ENCODE data around the gene KRT3. TPM values are rescaled to one million over a fixed set of nuclear protein-coding genes. Genes with fewer than 3 reads are reported as not detected.

The KRT3 gene
- total RNA-seq, 1 experiment from 2014 or later = not detected

GRCh38 chr12:52807544-52808470, 11.9 kb upstream of the KRT3 start:
- no peak for TF ChIP-seq SIN3A (IDR thresholded peaks at IDR 0.05; ENCODE audit: borderline replicate concordance, insufficient read depth, low read depth, low read length)
- TF ChIP-seq REST (IDR thresholded peaks at IDR 0.05; ENCODE audit: insufficient read depth in 1 of 2, low read depth in 2 of 2, low read length in 1 of 2) = no peak
- TF ChIP-seq POLR2AphosphoS5 (IDR thresholded peaks at IDR 0.05; ENCODE audit: low read depth, low read length) = no peak
- TF ChIP-seq CTCF (IDR thresholded peaks at IDR 0.05) = no peak
- no peak for TF ChIP-seq TCF7L2 (IDR thresholded peaks at IDR 0.05; ENCODE audit: low read depth, low read length)
- Histone ChIP-seq H3K36me3 (ENCODE audit: control insufficient read depth, insufficient read depth, low read length) (no peaks in the 10 kb centered on the region), H3K4me1 (ENCODE audit: control insufficient read depth, insufficient read depth, low read length) (no peaks in the 10 kb centered on the region), H3K4me3 (ENCODE audit: low read depth in 2 of 2, low read length in 2 of 2) (no peak overlapping the region), H3K9me3 (ENCODE audit: control insufficient read depth, insufficient read depth, low read depth, low read length) (no peaks in the 10 kb centered on the region), H3K27me3 (ENCODE audit: control insufficient read depth, insufficient read depth, low read length) (peaks cover 6% of the 10 kb centered on the region; the same call in 1 of the 2 replicates), H3K27ac (ENCODE audit: low read length) (no peak overlapping the region)
- ATAC-seq (no peak), DNase-seq (ENCODE audit: low read depth, low spot score) (no peak)
- no TSS peak for BruUV-seq (replicated peaks)
- in situ Hi-C loops (cut with HindIII; ENCODE audit: low pct_unique_long_range_greater_than_20kb, low sequenced_read_pairs) (no loop called here), intact Hi-C loops (cut with micrococcal nuclease; ENCODE audit: unreplicated experiment) (no loop called here)
- CTCF ChIA-PET = no interaction called here
- POLR2A ChIA-PET = no interaction called here

- no peak overlapping the region for H3K4me3 ChIP-seq (ENCODE audit: low read depth in 2 of 2, low read length in 2 of 2)
- DNase-seq (ENCODE audit: low read depth, low spot score) (no peak), ATAC-seq (no peak)
- H3K27ac ChIP-seq (ENCODE audit: low read length) = no peak overlapping the region
- no TSS peak for BruUV-seq (replicated peaks)
- H3K9me3 ChIP-seq (ENCODE audit: control insufficient read depth, insufficient read depth, low read depth, low read length) = no peaks in the 10 kb centered on the region
- no peaks in the 10 kb centered on the region for H3K36me3 ChIP-seq (ENCODE audit: control insufficient read depth, insufficient read depth, low read length)
- ChIA-PET POLR2A (no interaction called here), CTCF (no interaction called here)
- H3K27me3 ChIP-seq (ENCODE audit: control insufficient read depth, insufficient read depth, low read length) = peaks cover 6% of the 10 kb centered on the region; the same call in 1 of the 2 replicates
- TF ChIP-seq SIN3A (IDR thresholded peaks at IDR 0.05; ENCODE audit: borderline replicate concordance, insufficient read depth, low read depth, low read length) = no peak
- no peak for TF ChIP-seq REST (IDR thresholded peaks at IDR 0.05; ENCODE audit: insufficient read depth in 1 of 2, low read depth in 2 of 2, low read length in 1 of 2)
- no peak for TF ChIP-seq CTCF (IDR thresholded peaks at IDR 0.05)
- no peak for TF ChIP-seq TCF7L2 (IDR thresholded peaks at IDR 0.05; ENCODE audit: low read depth, low read length)
- H3K4me1 ChIP-seq (ENCODE audit: control insufficient read depth, insufficient read depth, low read length) = no peaks in the 10 kb centered on the region
- in situ Hi-C loops (cut with HindIII; ENCODE audit: low pct_unique_long_range_greater_than_20kb, low sequenced_read_pairs) (no loop called here), intact Hi-C loops (cut with micrococcal nuclease; ENCODE audit: unreplicated experiment) (no loop called here)
These were observed 11.1 kb upstream of the KRT3 start for GRCh38 chr12:52806821-52807543.

Measured in Panc1 (cell line).